ENCODE results near the gene ACOT12.

ACOT12 gene

DNA sequence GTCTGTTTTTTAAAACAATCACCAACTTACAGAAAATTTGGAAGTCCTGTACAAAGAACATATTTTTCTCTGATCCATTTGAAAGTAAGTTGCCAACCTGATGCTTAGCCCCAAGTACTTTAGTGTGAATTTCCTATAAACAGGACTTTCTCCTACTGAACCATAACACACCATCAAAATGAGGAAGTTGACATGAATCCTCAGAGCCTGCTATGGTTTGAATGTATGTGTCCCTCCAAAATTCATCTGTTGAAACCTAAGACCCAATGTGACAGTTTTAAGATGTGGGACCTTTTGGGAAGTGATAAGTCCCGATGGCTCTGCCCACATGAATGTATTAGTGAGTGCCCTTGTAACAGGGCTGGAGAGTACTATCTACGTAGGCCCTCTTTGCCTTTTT is 6.4 kb upstream of the ACOT12 start:
- H3K4me3 ChIP-seq (ENCODE audit: low read depth, low read length): no peak overlapping the region
- TF ChIP-seq, protein P1, sequence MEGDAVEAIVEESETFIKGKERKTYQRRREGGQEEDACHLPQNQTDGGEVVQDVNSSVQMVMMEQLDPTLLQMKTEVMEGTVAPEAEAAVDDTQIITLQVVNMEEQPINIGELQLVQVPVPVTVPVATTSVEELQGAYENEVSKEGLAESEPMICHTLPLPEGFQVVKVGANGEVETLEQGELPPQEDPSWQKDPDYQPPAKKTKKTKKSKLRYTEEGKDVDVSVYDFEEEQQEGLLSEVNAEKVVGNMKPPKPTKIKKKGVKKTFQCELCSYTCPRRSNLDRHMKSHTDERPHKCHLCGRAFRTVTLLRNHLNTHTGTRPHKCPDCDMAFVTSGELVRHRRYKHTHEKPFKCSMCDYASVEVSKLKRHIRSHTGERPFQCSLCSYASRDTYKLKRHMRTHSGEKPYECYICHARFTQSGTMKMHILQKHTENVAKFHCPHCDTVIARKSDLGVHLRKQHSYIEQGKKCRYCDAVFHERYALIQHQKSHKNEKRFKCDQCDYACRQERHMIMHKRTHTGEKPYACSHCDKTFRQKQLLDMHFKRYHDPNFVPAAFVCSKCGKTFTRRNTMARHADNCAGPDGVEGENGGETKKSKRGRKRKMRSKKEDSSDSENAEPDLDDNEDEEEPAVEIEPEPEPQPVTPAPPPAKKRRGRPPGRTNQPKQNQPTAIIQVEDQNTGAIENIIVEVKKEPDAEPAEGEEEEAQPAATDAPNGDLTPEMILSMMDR (IDR thresholded peaks at IDR 0.05; ENCODE audit: low read depth, low read length): no peak

DNA sequence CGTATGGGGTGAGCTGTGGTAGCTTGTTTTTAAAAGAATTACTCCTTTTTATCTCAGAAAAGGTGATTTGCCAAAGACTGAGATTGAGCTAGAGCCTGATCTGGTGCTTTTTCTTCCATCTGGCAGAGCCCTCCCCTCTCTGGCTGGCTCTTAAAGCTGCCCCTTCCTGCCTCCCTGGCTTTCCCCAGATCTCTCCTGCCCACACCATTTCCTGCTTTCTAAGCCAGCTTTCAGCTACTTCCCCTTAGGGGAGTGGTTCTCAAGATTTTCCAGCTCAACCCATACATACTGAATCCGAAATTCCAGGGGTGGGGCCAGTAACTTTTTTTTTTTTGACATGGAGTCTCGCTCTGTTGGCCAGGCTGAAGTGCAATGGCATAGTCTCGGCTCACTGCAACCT is 4.8 kb upstream of the ACOT12 start:
- TF ChIP-seq, protein P1 (IDR thresholded peaks at IDR 0.05; ENCODE audit: low read depth, low read length): no peak
- no peak overlapping the region for H3K4me3 ChIP-seq (ENCODE audit: low read depth, low read length)

DNA sequence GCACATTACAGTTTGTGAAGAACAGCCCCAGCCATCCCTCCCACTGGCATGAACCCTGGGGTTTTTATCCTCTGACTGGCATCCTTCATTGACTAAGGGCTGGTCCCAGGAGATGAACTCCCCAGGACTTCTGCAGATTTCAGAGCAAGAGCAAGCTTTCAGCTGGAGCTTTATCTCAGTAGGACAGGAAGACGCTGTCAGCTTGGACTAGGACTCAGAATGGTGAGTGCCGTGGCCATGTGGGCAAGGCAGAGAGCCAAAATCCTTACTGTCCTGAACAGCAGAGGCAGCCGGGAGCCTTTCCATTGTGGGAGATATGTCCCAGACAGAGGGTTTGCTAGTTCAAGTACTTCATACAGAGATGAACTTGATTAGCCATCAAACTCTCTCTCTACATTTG is 3.2 kb upstream of the ACOT12 start:
- TF ChIP-seq, protein P1 (IDR thresholded peaks at IDR 0.05; ENCODE audit: low read depth, low read length): no peak
- H3K4me3 ChIP-seq (ENCODE audit: low read depth, low read length): no peak overlapping the region

DNA sequence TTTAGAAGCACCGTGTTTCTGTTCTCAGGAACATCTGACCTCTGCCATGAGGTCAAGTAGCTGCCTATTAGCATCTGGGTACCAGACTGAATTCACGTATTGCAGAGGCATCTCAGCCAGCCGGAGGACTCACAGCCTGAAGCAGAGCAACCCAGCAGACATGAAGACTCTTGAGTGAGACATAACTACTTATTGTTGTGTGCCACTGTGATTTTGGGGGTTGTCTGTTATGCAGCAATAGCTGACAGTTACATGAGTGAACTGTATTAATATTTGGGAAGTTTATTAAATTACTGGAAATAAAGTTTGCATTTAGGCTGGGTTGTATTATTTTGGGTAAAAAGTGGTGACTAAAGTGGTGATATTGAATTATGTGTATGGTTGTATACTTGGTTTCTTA is 1.3 kb upstream of the ACOT12 start:
- TF ChIP-seq, protein P1 (IDR thresholded peaks at IDR 0.05; ENCODE audit: low read depth, low read length): no peak
- H3K4me3 ChIP-seq (ENCODE audit: low read depth, low read length): no peak overlapping the region

DNA sequence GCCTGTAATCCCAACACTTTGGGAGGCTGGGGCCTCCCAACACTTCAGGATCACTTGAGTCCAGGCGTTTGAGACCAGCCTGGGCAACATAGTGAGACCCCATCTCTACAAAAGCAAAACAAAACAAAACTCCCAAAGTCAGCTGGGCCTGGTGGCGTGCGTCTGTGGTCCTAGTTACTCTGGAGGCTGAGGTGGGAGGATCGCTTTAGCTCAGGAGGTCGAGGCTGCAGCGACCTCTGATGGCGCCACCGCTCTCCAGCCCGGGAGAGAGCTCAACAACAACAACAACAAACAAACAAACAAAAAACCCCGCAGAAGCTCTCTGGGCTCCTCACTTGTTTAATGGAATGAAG is 528 bp downstream of the ACOT12 start:
- TF ChIP-seq, protein P1 (IDR thresholded peaks at IDR 0.05; ENCODE audit: low read depth, low read length): no peak
- peak overlapping the region; percentile 49 for H3K4me3 ChIP-seq (ENCODE audit: low read depth, low read length)

DNA sequence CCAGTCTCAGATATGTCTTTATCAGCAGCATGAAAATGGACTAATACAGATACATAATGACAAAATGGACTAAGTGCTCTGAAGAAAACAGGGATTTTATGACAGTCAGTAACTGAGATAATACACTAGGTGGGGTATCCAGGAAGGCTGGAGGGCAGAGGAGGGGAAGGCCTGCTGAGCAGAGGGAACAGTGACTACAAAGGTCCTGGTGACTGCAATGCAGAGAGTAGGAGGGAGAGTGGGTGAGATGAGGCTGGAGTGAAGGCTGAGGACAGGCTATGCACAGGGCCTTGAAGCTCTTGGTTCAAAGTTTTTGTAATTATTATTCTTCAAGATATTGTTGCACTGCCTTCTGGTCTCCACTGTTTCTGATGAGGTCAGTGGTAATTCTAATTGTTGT is 4.9 kb downstream of the ACOT12 start:
- H3K4me3 ChIP-seq (ENCODE audit: low read depth, low read length): no peak overlapping the region
- TF ChIP-seq, protein P1 (IDR thresholded peaks at IDR 0.05; ENCODE audit: low read depth, low read length): no peak

- H3K4me3 ChIP-seq (ENCODE audit: low read depth, low read length): no peak overlapping the region
- TF ChIP-seq, protein P1 (IDR thresholded peaks at IDR 0.05; ENCODE audit: low read depth, low read length): no peak
Observed at GRCh38 chr5:81388169-81388568, 5.8 kb downstream of the ACOT12 start.

All from WI38 (cell line).